ENCODE results near the gene DUSP7.

DUSP7 gene

DNA sequence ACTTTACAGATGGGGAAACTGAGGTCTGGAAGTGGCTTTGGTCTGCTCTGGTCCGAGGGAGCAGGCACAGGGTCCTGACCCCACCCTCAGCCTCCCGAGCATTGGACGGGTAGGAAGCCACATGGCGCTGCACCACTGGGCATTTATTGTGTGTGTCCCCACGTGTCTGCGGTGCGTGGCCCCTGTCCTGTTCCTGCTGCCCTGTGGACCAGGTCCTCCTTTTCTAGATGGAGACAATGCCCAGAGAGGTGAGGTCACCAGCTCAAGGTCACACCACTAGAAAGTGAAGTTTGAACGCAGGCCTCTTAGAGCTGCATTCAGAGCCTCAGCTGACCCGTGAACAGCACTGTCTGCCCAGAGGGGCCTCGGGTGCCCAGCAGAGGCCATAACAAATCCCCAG is 26.8 kb downstream of the DUSP7 start:
- no peaks in the 10 kb centered on the region for H3K9me3 ChIP-seq (ENCODE audit: control insufficient read depth in 1 of 2, low read length in 2 of 2)
- H3K4me1 ChIP-seq (ENCODE audit: control insufficient read depth in 1 of 2, insufficient read depth in 2 of 2, low read length in 2 of 2) = no peaks in the 10 kb centered on the region
- no peak overlapping the region for H3K27ac ChIP-seq (ENCODE audit: low read length)
- H3K4me3 ChIP-seq (ENCODE audit: low read depth in 1 of 2, low read length in 2 of 2) = no peak overlapping the region
- no peaks in the 10 kb centered on the region for H3K27me3 ChIP-seq (ENCODE audit: low read depth, low read length)
- H3K36me3 ChIP-seq (ENCODE audit: control insufficient read depth in 1 of 2, insufficient read depth in 2 of 2, low read length in 2 of 2) = no peaks in the 10 kb centered on the region

DNA sequence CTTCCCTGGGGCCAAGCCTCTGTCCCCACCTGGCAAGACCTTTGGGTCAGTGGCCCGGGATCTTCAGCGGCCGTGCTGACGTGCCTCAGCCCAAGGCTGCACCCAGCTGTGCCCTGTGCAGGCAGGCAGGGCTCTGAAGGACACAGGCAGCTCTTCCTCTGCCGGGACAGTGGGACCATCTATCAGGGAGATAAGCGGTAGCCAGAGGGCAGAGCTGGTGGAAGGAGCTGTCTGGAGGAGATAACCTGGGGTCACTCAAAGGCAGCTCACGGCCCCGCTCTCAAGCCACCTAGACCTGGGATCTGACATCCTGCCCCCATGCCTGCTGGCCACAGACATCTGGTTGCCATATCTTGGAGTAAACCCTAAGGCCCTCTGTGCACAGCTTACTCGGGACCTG is 27.3 kb downstream of the DUSP7 start:
- Histone ChIP-seq H3K9me3 (ENCODE audit: control insufficient read depth in 1 of 2, low read length in 2 of 2) (no peaks in the 10 kb centered on the region), H3K4me1 (ENCODE audit: control insufficient read depth in 1 of 2, insufficient read depth in 2 of 2, low read length in 2 of 2) (no peaks in the 10 kb centered on the region), H3K36me3 (ENCODE audit: control insufficient read depth in 1 of 2, insufficient read depth in 2 of 2, low read length in 2 of 2) (no peaks in the 10 kb centered on the region), H3K27ac (ENCODE audit: low read length) (no peak overlapping the region), H3K27me3 (ENCODE audit: low read depth, low read length) (no peaks in the 10 kb centered on the region), H3K4me3 (ENCODE audit: low read depth in 1 of 2, low read length in 2 of 2) (no peak overlapping the region)

DNA sequence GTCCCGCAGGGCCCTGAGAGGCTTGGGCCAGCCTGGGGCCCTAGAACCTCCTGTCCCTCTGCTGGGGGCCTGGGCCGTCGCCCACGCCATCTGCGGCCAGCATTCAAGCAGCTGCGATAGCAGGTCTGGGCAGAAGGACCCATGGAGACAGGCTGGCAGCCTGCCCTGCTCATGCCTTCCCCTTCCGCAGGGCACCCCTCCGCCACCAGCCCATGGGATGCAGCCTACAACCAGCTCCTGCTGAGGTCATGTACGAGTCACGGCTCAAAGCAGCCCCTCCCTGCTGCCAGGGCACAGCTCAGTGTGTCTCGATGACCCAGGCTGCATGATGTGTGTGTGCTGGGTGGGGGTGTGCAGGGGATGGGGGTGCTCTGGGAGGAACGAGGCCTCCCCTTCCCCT is 27.8 kb downstream of the DUSP7 start:
- no peaks in the 10 kb centered on the region for H3K36me3 ChIP-seq (ENCODE audit: control insufficient read depth in 1 of 2, insufficient read depth in 2 of 2, low read length in 2 of 2)
- H3K4me3 ChIP-seq (ENCODE audit: low read depth in 1 of 2, low read length in 2 of 2) = no peak overlapping the region
- H3K9me3 ChIP-seq (ENCODE audit: control insufficient read depth in 1 of 2, low read length in 2 of 2) = no peaks in the 10 kb centered on the region
- no peak overlapping the region for H3K27ac ChIP-seq (ENCODE audit: low read length)
- H3K27me3 ChIP-seq (ENCODE audit: low read depth, low read length) = no peaks in the 10 kb centered on the region
- no peaks in the 10 kb centered on the region for H3K4me1 ChIP-seq (ENCODE audit: control insufficient read depth in 1 of 2, insufficient read depth in 2 of 2, low read length in 2 of 2)

DNA sequence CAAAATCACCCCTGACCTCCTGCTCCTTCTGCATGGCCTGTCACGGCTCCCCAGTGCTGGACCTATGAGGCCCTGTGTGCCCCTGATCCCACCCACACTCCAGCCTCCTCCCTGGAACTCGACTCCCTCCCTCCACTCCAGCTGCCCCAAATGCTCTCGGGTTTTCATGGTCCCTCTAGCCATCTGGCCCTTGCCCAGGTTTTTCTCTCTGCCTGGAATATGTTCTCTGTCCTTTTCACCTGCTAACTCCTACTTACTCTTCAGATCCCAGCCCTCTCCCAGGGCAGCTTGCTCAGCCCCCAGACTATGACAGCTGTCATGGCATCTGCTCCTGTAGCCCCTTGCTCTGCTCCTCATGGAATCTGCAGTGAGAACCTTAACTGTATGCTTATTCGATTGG is 30.3 kb downstream of the DUSP7 start:
- no peaks in the 10 kb centered on the region for H3K36me3 ChIP-seq (ENCODE audit: control insufficient read depth in 1 of 2, insufficient read depth in 2 of 2, low read length in 2 of 2)
- no peak overlapping the region for H3K27ac ChIP-seq (ENCODE audit: low read length)
- no peaks in the 10 kb centered on the region for H3K27me3 ChIP-seq (ENCODE audit: low read depth, low read length)
- H3K4me1 ChIP-seq (ENCODE audit: control insufficient read depth in 1 of 2, insufficient read depth in 2 of 2, low read length in 2 of 2) = peaks cover 8 to 17% of the 10 kb centered on the region in 2 donors
- H3K9me3 ChIP-seq (ENCODE audit: control insufficient read depth in 1 of 2, low read length in 2 of 2) = no peaks in the 10 kb centered on the region
- no peak overlapping the region for H3K4me3 ChIP-seq (ENCODE audit: low read depth in 1 of 2, low read length in 2 of 2)

DNA sequence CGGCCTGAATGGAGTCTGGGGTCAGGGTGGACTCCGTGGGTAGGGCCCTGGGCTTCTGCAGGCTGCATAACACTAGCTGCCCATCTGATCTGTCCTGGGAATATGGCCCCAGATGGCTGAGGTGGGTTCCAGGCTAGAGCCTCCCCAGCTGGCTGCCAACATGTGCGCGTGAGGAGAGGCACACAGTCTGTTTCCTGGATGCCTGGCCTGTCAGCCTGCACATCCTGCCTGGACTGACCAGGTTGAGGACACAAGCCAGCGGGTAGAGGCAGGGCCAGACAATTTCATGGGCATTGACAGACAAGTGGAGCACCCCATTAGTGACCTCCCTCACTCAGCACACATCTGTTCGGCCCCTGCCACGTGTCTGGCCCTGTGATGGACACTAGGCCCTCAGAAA is 30.9 kb downstream of the DUSP7 start:
- Histone ChIP-seq H3K4me3 (ENCODE audit: low read depth in 1 of 2, low read length in 2 of 2) (no peak overlapping the region), H3K4me1 (ENCODE audit: control insufficient read depth in 1 of 2, insufficient read depth in 2 of 2, low read length in 2 of 2) (peaks cover 8 to 17% of the 10 kb centered on the region in 2 donors), H3K9me3 (ENCODE audit: control insufficient read depth in 1 of 2, low read length in 2 of 2) (no peaks in the 10 kb centered on the region), H3K36me3 (ENCODE audit: control insufficient read depth in 1 of 2, insufficient read depth in 2 of 2, low read length in 2 of 2) (no peaks in the 10 kb centered on the region), H3K27me3 (ENCODE audit: low read depth, low read length) (no peaks in the 10 kb centered on the region), H3K27ac (ENCODE audit: low read length) (no peak overlapping the region)

DNA sequence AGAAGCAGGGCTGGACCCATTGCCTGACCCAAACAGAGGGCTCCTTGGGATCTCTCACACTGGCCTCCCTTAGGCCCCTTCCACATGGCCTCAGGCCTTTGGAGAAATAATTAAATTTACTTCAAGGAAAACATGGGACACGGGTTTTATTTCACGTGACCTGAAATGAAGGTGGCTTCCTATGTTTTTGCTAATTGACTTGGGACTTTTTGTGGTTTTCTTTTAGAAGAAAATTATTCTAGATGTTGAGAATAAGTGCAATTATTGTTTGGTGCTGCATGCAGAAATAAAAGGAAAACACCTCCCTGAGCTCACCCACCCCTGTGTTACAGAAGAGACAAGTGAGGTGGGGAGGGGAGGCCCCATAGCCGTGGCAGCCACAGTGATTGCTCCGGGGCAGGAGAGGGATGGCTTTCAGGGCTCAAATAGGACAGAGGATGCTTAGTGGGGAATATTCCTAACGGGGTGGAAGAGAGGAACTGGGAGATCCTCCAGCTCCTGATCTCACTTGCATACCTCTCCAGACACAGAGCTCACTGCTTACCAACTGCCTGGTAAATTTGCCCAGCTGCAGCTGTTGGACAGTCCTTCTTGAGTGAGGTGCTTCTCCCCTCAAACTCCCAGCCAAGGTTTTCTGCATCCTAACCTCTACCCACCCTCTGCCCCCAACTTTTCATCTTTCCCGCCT is 31.5 kb downstream of the DUSP7 start:
- Histone ChIP-seq H3K27me3 (ENCODE audit: low read depth, low read length) (no peaks in the 10 kb centered on the region), H3K4me1 (ENCODE audit: control insufficient read depth in 1 of 2, insufficient read depth in 2 of 2, low read length in 2 of 2) (peaks cover 8 to 18% of the 10 kb centered on the region in 2 donors), H3K36me3 (ENCODE audit: control insufficient read depth in 1 of 2, insufficient read depth in 2 of 2, low read length in 2 of 2) (no peaks in the 10 kb centered on the region), H3K4me3 (ENCODE audit: low read depth in 1 of 2, low read length in 2 of 2) (no peak overlapping the region), H3K9me3 (ENCODE audit: control insufficient read depth in 1 of 2, low read length in 2 of 2) (no peaks in the 10 kb centered on the region), H3K27ac (ENCODE audit: low read length) (no peak overlapping the region)

DNA sequence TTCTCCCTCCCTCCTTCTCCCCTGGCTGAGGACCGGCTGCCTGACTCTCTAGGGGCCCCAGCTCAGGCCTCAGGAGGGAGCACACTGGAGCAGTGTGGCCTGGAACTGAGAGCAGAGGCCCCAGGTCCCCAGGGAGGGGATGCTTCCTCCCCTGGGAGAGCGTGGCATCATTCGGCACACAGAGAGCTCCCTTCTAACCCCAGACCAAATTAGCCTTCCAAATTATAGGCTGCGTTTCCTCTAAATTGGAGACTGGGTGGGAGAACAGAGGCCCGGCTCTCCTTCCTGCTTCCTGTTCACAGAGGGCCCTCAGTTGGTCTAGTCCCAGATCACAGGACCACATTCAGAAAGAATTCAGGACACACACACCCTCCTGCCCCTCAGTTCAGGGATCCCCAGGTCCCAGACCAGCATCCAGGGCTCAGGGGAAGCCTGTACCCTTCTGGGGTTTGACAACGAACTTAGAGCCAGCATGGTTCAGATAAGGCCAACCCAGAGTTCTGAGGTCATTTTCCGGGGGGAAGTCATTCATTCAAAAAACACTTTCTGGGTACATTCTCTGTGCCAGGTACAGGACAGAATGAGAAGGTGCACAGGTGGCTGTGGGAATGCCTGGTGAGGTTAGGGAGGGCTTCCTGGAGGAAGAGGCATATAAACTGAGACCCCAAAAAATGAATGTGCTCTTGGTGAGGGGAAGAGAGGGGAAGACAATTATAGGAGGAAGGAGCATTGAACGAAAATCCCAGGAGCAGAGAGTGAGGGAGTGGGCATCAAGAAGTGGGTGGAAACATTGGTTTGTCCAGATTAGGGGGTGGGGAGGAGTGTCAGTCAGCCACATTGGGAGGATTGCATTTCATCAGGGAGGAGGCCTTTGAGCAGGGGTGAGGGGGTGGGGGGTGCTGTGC is 32.3 kb downstream of the DUSP7 start:
- Histone ChIP-seq H3K4me1 (ENCODE audit: control insufficient read depth in 1 of 2, insufficient read depth in 2 of 2, low read length in 2 of 2) (peaks cover 8 to 24% of the 10 kb centered on the region in 2 donors), H3K27ac (ENCODE audit: low read length) (no peak overlapping the region), H3K4me3 (ENCODE audit: low read depth in 1 of 2, low read length in 2 of 2) (no peak overlapping the region)

DNA sequence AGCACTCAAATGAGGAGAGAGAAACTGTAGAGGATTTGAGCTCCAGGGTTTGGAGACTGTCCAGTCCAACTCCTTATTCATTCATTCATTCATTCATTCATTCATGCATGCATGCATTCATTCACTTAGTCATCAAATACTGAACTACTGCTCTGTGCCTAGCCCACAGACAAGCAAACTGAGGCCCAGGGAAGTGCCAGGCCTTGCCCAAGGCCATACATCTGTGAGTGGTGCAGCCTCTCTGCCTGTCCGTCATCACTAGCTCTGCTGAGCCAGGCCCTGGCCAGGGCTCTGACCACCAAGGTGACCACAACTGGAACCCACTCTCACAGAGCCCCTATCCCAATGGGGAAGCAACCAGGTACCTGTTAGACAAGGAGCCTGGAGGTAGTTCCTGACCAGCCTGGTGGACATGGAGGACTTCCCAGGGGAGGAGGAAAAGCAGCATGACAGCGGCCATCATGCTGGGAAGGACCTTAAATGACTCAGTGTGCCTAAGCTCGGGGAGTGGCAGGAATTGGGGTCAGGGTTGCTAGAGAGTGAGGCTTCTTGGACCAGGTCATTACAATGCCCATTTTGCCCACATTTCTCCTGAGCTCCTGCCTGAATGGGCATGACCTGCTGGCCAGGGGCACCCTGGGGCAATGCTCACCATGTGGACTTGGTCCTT is 33.1 kb downstream of the DUSP7 start:
- no peak overlapping the region for H3K4me3 ChIP-seq (ENCODE audit: low read depth in 1 of 2, low read length in 2 of 2)

More for the DNA sequence above, 32.3 kb downstream of the DUSP7 start:
- Histone ChIP-seq H3K9me3 (ENCODE audit: control insufficient read depth in 1 of 2, low read length in 2 of 2) (no peaks in the 10 kb centered on the region), H3K36me3 (ENCODE audit: control insufficient read depth in 1 of 2, insufficient read depth in 2 of 2, low read length in 2 of 2) (no peaks in the 10 kb centered on the region), H3K27me3 (ENCODE audit: low read depth, low read length) (no peaks in the 10 kb centered on the region)

DNA sequence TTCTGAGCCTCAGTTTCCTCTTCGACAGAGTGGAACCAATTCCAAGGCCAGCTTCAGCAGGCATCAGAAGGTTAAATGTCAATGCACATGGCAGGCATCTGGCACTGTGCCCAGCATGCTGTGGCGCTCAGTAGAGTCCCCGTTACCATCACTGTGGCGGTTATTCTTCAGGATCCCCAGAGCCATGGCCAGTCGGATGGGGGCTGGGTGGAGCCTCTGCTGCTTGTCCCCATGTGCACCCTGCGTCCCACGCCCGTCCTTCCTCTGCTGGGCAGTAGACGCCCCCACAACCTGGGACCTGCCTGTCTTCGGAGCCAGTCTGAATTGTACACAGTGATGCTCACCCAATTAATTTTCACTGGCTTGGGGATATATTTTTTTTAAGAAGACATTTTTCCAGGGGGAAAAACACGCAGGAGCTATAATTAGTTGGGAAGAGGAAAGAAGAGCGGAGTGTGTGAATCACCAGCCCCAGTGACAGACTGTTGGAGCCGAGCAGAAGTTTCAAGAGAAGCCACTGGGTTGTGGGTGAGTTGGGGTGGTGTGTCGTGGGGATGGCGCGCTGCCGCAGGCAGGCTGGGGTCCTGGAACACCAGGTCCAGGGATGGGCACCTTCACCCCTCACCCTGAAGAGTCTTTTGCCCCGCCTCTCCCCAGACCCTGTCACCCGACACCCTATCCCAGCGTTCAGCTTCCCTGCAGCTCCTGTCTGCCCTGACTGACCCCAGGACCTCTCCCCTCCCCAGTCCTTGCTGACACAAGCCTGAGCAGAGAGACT is 33.9 kb downstream of the DUSP7 start:
- Histone ChIP-seq H3K27me3 (ENCODE audit: low read depth, low read length) (no peaks in the 10 kb centered on the region), H3K9me3 (ENCODE audit: control insufficient read depth in 1 of 2, low read length in 2 of 2) (no peaks in the 10 kb centered on the region), H3K4me3 (ENCODE audit: low read depth in 1 of 2, low read length in 2 of 2) (no peak overlapping the region), H3K27ac (ENCODE audit: low read length) (peak overlapping the region; percentile 39), H3K4me1 (ENCODE audit: control insufficient read depth in 1 of 2, insufficient read depth in 2 of 2, low read length in 2 of 2) (peaks cover 8 to 24% of the 10 kb centered on the region in 2 donors), H3K36me3 (ENCODE audit: control insufficient read depth in 1 of 2, insufficient read depth in 2 of 2, low read length in 2 of 2) (no peaks in the 10 kb centered on the region)

More for the DNA sequence above, 33.1 kb downstream of the DUSP7 start:
- Histone ChIP-seq H3K27ac (ENCODE audit: low read length) (peak overlapping the region; percentile 39), H3K27me3 (ENCODE audit: low read depth, low read length) (no peaks in the 10 kb centered on the region), H3K9me3 (ENCODE audit: control insufficient read depth in 1 of 2, low read length in 2 of 2) (no peaks in the 10 kb centered on the region), H3K4me1 (ENCODE audit: control insufficient read depth in 1 of 2, insufficient read depth in 2 of 2, low read length in 2 of 2) (peaks cover 8 to 24% of the 10 kb centered on the region in 2 donors), H3K36me3 (ENCODE audit: control insufficient read depth in 1 of 2, insufficient read depth in 2 of 2, low read length in 2 of 2) (no peaks in the 10 kb centered on the region)

DNA sequence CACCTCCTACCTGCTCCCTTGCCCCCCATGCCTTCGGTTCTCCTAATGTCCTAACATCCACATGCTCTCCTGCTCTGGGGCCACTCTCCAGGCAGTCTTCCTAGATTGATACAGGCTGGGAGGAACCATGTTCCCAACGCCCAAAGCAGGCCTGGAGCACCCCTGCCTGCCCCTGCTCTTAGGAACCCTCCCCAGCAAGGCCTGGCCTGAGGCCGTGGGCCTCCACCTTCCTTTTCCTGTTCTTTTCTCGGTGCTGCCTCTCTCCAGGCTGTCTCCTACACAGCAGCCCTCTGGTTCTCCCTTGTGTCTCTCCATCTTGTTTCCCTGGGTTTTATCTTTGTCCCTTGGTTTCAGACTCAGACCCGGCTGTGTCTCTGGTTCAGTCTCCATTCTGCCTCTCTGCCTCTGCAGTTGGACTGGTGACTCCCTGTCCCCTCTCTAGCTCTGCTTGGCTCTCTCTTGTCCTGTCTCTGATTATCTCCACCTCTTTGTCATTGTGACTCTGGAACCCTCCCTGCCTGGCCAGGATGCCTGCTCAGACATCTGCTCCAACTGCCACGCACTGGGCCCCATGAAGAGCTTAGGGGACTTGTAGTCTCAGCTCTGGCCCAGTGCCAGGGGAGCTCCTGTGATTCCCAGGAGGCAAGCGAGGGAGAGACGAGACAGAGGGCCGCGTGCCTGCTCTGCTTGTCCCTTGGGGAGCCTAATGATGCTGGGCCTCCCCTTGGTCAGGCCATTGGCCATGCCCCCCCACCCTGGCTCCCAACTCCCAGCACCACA is 34.7 kb downstream of the DUSP7 start:
- peaks cover 8 to 24% of the 10 kb centered on the region in 2 donors for H3K4me1 ChIP-seq (ENCODE audit: control insufficient read depth in 1 of 2, insufficient read depth in 2 of 2, low read length in 2 of 2)
- H3K27me3 ChIP-seq (ENCODE audit: low read depth, low read length) = no peaks in the 10 kb centered on the region
- no peak overlapping the region for H3K4me3 ChIP-seq (ENCODE audit: low read depth in 1 of 2, low read length in 2 of 2)
- H3K9me3 ChIP-seq (ENCODE audit: control insufficient read depth in 1 of 2, low read length in 2 of 2) = no peaks in the 10 kb centered on the region
- H3K27ac ChIP-seq (ENCODE audit: low read length) = no peak overlapping the region
- H3K36me3 ChIP-seq (ENCODE audit: control insufficient read depth in 1 of 2, insufficient read depth in 2 of 2, low read length in 2 of 2) = no peaks in the 10 kb centered on the region
